SK-N-SH treated with all-trans-retinoic acid at 6 μM for 48 hours (cell line): ENCODE results near the gene IGSF22.

ENCODE experiments used
- ATAC-seq: fragments of 200-7000 bp; cut with Tn5 transposase; 3 replicates; pipeline ENCODE4 v1.9.1; 2020; ENCODE audit warnings: mild to moderate bottlenecking, moderate library complexity
- ARNTL ChIP-seq: fragments of 450-650 bp; formaldehyde crosslinking; IDR thresholded peaks from 2 replicates; pipeline ENCODE4 v1.5.0; 2020; ENCODE audit warnings: low read depth, mild to moderate bottlenecking, moderate library complexity, borderline replicate concordance
- BACH2 ChIP-seq: fragments of 250-450 bp; sonication (Bioruptor Pico); IDR thresholded peaks from 2 replicates; pipeline ENCODE4 v1.9.0; 2021; ENCODE audit warnings: mild to moderate bottlenecking, borderline replicate concordance
- CSDC2 ChIP-seq: fragments of 250-450 bp; sonication (Bioruptor Pico); IDR thresholded peaks from 2 replicates; pipeline ENCODE4 v1.5.0; 2020; ENCODE audit warnings: mild to moderate bottlenecking, moderate library complexity
- ESRRG ChIP-seq: fragments of 250-450 bp; sonication (Bioruptor Pico); IDR thresholded peaks from 2 replicates; pipeline ENCODE4 v1.6.1; 2021; ENCODE audit warnings: mild to moderate bottlenecking
- GLIS3 ChIP-seq: fragments of 250-450 bp; sonication (Bioruptor Pico); IDR thresholded peaks from 2 replicates; pipeline ENCODE4 v1.5.0; 2020; ENCODE audit warnings: mild to moderate bottlenecking, moderate library complexity
- ISL1 ChIP-seq: fragments of 250-450 bp; sonication (Bioruptor Pico); IDR thresholded peaks from 2 replicates; pipeline ENCODE4 v2.1.2; 2022; ENCODE audit warnings: mild to moderate bottlenecking, moderate library complexity
- OSR1 ChIP-seq: fragments of 250-450 bp; sonication (Bioruptor Pico); IDR thresholded peaks from 2 replicates; pipeline ENCODE4 v1.8.0; 2022; ENCODE audit warnings: moderate library complexity, mild to moderate bottlenecking, inconsistent platforms
- RARB ChIP-seq: fragments of 250-450 bp; sonication (Bioruptor Pico); IDR thresholded peaks from 2 replicates; pipeline ENCODE4 v1.8.0; 2021; ENCODE audit warnings: mild to moderate bottlenecking, moderate library complexity
- SNAI2 ChIP-seq: fragments of 250-450 bp; sonication (Bioruptor Pico); IDR thresholded peaks from 2 replicates; pipeline ENCODE4 v1.5.0; 2020; ENCODE audit warnings: mild to moderate bottlenecking, moderate library complexity
- TCF4 ChIP-seq: fragments of 250-450 bp; sonication (Bioruptor Pico); IDR thresholded peaks from 2 replicates; pipeline ENCODE4 v1.8.0; 2021; ENCODE audit warnings: mild to moderate bottlenecking, moderate library complexity, borderline replicate concordance
- TOX ChIP-seq: fragments of 250-450 bp; sonication (Bioruptor Pico); IDR thresholded peaks from 2 replicates; pipeline ENCODE4 v1.8.0; 2021; ENCODE audit warnings: mild to moderate bottlenecking, moderate library complexity, borderline replicate concordance
- ZFP3 ChIP-seq: fragments of 250-450 bp; sonication (Bioruptor Pico); IDR thresholded peaks from 2 replicates; pipeline ENCODE4 v1.5.0; 2020; ENCODE audit warnings: mild to moderate bottlenecking, moderate library complexity
- ZFP30 ChIP-seq: fragments of 450-650 bp; formaldehyde crosslinking; IDR thresholded peaks from 2 replicates; pipeline ENCODE4 v1.5.0; 2022; ENCODE audit warnings: mild to moderate bottlenecking, moderate library complexity
- ZNF565 ChIP-seq: fragments of 450-650 bp; formaldehyde crosslinking; conservative IDR thresholded peaks from 2 replicates; pipeline ENCODE4 v1.5.0; 2020; ENCODE audit warnings: low read depth, mild to moderate bottlenecking, moderate library complexity
- ZNF70 ChIP-seq: fragments of 450-650 bp; formaldehyde crosslinking; IDR thresholded peaks from 2 replicates; pipeline ENCODE4 v1.5.0; 2020; ENCODE audit warnings: mild to moderate bottlenecking, moderate library complexity
- ZNF8 ChIP-seq: fragments of 450-650 bp; formaldehyde crosslinking; IDR thresholded peaks from 2 replicates; pipeline ENCODE4 v1.5.0; 2020; ENCODE audit warnings: mild to moderate bottlenecking, moderate library complexity
- TF ChIP-seq, protein P1 (sequence below): fragments of 250-450 bp; sonication (Bioruptor Pico); IDR thresholded peaks from 2 replicates; pipeline ENCODE4 v1.5.1; 2020; ENCODE audit warnings: low read depth, mild to moderate bottlenecking, moderate library complexity
- TF ChIP-seq, protein P2 (sequence below): fragments of 250-450 bp; sonication (Bioruptor Pico); IDR thresholded peaks from 2 replicates; pipeline ENCODE4 v1.5.0; 2020; ENCODE audit warnings: mild to moderate bottlenecking, moderate library complexity
- TF ChIP-seq, protein P3 (sequence below): fragments of 250-450 bp; sonication (Bioruptor Pico); IDR thresholded peaks from 2 replicates; pipeline ENCODE4 v1.5.1; 2021; ENCODE audit warnings: mild to moderate bottlenecking, moderate library complexity
- TF ChIP-seq, protein P4 (sequence below): fragments of 250-450 bp; sonication (Bioruptor Pico); IDR thresholded peaks from 2 replicates; pipeline ENCODE4 v1.8.0; 2020; ENCODE audit warnings: mild to moderate bottlenecking, moderate library complexity, borderline replicate concordance

The IGSF22 gene

DNA sequence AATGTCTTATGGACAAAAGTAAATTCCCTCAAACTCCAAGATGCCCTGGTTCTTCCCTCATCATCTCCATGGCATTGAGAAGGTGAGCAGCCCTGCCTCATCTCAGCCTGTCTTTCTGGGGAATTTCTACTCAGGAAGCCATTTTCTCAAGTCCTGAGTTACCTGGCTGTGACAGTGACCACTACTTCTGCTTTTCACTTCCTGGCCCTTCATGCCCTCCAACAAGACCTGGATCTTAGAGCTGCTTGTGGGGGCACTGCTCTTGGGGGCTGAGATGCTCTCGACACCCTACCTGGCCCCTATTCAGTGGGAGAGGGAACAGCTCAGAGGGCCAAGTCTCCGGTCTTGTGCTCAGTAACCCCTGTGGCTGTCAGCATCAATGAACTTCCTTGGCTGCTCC, 5.5 kb upstream of the IGSF22 start:
- TF ChIP-seq, protein P1, sequence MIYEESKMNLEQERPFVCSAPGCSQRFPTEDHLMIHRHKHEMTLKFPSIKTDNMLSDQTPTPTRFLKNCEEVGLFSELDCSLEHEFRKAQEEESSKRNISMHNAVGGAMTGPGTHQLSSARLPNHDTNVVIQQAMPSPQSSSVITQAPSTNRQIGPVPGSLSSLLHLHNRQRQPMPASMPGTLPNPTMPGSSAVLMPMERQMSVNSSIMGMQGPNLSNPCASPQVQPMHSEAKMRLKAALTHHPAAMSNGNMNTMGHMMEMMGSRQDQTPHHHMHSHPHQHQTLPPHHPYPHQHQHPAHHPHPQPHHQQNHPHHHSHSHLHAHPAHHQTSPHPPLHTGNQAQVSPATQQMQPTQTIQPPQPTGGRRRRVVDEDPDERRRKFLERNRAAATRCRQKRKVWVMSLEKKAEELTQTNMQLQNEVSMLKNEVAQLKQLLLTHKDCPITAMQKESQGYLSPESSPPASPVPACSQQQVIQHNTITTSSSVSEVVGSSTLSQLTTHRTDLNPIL (CRISPR knock-in tag), result no peak
- TF ChIP-seq ZFP3 (no peak), CSDC2 (CRISPR knock-in tag) (no peak), ARNTL (CRISPR knock-in tag) (no peak), BACH2 (CRISPR knock-in tag) (no peak)
- TF ChIP-seq, protein P2, sequence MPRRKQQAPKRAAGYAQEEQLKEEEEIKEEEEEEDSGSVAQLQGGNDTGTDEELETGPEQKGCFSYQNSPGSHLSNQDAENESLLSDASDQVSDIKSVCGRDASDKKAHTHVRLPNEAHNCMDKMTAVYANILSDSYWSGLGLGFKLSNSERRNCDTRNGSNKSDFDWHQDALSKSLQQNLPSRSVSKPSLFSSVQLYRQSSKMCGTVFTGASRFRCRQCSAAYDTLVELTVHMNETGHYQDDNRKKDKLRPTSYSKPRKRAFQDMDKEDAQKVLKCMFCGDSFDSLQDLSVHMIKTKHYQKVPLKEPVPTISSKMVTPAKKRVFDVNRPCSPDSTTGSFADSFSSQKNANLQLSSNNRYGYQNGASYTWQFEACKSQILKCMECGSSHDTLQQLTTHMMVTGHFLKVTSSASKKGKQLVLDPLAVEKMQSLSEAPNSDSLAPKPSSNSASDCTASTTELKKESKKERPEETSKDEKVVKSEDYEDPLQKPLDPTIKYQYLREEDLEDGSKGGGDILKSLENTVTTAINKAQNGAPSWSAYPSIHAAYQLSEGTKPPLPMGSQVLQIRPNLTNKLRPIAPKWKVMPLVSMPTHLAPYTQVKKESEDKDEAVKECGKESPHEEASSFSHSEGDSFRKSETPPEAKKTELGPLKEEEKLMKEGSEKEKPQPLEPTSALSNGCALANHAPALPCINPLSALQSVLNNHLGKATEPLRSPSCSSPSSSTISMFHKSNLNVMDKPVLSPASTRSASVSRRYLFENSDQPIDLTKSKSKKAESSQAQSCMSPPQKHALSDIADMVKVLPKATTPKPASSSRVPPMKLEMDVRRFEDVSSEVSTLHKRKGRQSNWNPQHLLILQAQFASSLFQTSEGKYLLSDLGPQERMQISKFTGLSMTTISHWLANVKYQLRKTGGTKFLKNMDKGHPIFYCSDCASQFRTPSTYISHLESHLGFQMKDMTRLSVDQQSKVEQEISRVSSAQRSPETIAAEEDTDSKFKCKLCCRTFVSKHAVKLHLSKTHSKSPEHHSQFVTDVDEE (CRISPR knock-in tag), result no peak
- TF ChIP-seq, protein P3, sequence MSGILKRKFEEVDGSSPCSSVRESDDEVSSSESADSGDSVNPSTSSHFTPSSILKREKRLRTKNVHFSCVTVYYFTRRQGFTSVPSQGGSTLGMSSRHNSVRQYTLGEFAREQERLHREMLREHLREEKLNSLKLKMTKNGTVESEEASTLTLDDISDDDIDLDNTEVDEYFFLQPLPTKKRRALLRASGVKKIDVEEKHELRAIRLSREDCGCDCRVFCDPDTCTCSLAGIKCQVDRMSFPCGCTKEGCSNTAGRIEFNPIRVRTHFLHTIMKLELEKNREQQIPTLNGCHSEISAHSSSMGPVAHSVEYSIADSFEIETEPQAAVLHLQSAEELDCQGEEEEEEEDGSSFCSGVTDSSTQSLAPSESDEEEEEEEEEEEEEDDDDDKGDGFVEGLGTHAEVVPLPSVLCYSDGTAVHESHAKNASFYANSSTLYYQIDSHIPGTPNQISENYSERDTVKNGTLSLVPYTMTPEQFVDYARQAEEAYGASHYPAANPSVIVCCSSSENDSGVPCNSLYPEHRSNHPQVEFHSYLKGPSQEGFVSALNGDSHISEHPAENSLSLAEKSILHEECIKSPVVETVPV (CRISPR knock-in tag), result no peak
- TF ChIP-seq, protein P4, sequence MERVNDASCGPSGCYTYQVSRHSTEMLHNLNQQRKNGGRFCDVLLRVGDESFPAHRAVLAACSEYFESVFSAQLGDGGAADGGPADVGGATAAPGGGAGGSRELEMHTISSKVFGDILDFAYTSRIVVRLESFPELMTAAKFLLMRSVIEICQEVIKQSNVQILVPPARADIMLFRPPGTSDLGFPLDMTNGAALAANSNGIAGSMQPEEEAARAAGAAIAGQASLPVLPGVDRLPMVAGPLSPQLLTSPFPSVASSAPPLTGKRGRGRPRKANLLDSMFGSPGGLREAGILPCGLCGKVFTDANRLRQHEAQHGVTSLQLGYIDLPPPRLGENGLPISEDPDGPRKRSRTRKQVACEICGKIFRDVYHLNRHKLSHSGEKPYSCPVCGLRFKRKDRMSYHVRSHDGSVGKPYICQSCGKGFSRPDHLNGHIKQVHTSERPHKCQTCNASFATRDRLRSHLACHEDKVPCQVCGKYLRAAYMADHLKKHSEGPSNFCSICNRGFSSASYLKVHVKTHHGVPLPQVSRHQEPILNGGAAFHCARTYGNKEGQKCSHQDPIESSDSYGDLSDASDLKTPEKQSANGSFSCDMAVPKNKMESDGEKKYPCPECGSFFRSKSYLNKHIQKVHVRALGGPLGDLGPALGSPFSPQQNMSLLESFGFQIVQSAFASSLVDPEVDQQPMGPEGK (CRISPR knock-in tag), result no peak
- ATAC-seq, result no peak

DNA sequence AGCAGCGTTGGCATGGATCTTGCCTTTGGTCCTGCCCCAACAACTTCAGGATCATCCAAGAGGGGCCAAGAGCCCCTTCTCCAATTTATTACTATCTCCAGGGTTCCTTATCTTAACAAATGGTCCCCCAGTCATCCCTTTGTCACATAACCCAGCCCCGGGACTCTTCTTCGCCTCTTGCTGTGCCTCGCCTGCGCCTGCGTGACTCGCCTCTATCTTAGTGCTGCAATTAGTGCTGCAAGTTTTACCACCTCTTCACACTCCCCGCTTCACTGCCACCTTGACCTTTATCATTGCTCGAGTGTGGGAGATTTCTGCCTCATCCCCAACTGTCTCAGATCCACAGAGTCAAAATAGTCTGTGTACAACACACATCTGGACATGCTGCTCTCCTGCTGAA, 4.0 kb upstream of the IGSF22 start:
- ATAC-seq, result no peak
- TF ChIP-seq OSR1 (CRISPR knock-in tag), result no peak
- TF ChIP-seq, protein P3 (CRISPR knock-in tag), result no peak
- TF ChIP-seq ZNF70, result no peak
- no peak for TF ChIP-seq BACH2 (CRISPR knock-in tag)
- TF ChIP-seq RARB (CRISPR knock-in tag), result no peak
- TF ChIP-seq ZNF8 (CRISPR knock-in tag), result no peak
- no peak for TF ChIP-seq ZNF565 (CRISPR knock-in tag)
- TF ChIP-seq ISL1, result no peak
- TF ChIP-seq GLIS3 (CRISPR knock-in tag), result no peak
- TF ChIP-seq SNAI2 (CRISPR knock-in tag), result no peak
- no peak for TF ChIP-seq TCF4 (CRISPR knock-in tag)
- no peak for TF ChIP-seq ESRRG (CRISPR knock-in tag)
- TF ChIP-seq TOX, result no peak
- no peak for TF ChIP-seq ARNTL (CRISPR knock-in tag)
- TF ChIP-seq ZFP3, result no peak
- TF ChIP-seq, protein P4 (CRISPR knock-in tag), result no peak

DNA sequence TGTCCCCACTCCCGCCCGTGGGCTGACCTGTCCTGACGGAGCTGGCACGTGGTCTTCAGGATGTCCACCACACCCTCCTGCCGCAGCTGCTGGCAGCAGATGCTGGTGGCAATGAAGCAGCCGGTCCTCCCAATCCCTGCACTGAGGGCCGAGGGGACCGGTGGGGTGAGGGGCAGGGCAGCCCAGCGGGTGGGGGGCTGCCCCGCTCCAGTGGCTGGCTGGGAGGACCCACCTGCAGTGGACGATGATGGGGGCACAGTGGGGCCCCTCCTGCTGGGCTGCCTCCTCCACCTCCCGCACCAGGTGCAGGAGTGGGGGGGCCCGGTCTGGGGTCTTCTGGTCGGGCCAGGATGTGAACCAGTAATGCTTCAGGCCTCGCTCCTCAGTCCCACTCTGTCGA, 3.4 kb upstream of the IGSF22 start:
- TF ChIP-seq ZFP30 (CRISPR knock-in tag) (no peak), ZNF70 (no peak), CSDC2 (CRISPR knock-in tag) (no peak), GLIS3 (CRISPR knock-in tag) (no peak), ZNF8 (CRISPR knock-in tag) (no peak)
- TF ChIP-seq, protein P2 (CRISPR knock-in tag), result no peak
- ATAC-seq, result no peak
